GM21528 (cell line): ENCODE measurements around the gene CREB3L1.

Experiments used
- ATAC-seq: cut with Tn5 transposase; IDR thresholded peaks from one replicate; pipeline ENCODE4 v1.9.1; 2021; ENCODE audit warnings: mild to moderate bottlenecking, moderate library complexity; ENCODE audit not compliant: unreplicated experiment, low FRiP score

CREB3L1 gene

DNA sequence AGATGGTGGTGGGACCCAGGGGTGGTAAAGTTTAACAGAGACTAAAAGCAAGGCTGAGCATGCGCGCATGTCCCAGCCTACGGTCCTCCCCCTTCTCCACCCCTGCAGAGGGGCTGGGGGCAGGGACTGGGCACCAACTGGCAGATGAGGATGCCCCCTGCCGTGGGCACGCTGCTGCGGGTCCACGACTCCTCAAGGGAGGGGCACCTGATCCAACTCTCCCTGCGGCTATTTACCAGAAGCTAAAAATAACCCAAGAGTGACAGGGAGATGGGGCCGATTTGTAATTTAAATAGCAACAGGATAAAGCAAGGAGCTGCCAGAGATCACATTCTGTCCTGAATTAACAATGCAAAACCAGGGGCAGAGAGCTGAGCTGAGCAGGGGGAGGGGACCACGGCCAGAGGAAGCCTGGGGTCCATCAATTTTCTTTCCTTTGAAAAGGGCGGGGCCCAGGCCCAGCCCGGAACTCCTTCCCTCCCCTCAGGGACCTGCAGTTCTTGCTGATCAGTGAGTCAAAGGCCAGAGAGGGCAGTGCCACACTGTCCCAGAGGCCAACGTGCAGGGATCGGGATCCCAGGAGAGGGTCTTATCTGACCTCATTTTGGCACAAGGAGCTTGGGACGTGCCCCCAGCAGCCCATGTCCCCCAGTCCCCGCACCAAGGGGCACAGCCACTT, 61.7 kb downstream of the CREB3L1 start:
- ATAC-seq, result no peak

DNA sequence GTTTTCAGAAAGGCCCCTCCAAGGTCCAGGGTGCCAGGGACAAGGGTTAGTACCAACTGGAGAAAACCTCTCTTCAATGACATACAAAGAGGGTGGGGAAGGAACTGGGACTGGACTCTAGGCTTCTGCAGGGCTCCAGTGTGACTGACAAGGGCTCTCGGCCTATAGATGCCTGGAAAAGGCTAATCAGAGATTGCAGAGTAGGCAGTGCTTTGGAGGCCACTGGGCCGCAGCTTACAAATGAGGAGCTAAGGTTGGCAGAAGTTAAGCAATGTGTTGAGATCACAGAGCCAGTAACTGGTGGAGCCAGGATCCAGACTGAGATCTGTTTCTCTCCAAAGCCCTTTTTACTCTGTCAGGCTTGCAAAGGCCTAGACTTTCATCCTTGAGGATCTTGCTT, 62.4 kb downstream of the CREB3L1 start:
- ATAC-seq, result no peak

DNA sequence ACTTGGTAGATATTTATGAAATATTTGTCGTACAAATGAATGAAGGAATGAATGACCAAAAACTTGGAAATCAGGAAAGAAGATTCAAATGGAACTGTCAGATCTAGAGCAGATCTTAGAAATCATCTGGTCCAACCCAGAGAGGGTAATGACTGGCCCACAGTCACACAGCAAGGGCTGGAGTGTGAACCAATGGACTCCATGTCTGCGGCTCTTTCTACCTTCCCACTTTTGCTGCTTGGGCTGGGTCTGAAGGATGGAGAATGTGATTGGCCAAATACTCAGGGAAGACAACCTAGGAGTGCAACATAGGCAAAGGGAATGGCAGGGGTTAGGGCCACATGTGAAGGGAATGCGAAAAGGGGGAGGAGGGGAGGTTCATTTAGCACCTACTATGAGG, 64.0 kb downstream of the CREB3L1 start:
- no peak for ATAC-seq

DNA sequence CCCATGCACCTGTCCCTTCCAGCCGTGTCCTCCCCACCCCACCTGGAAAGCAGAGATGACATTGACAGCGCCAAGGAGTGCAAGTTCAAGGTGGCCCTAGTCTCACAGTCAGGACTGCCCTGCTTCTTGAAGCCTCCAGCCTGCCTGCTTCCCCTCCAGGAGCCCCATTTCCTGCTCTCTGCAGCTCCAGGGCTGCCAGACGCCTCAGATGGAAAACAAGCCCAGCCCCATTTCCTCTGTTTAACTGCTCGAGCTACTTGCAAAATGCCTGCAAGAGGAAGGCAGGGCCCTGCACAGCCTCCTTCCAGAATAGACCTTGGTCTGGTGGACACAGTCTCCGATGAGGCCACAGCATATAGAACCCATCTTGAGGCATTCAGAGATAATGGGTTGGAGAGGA, 64.8 kb downstream of the CREB3L1 start:
- ATAC-seq, result no peak

DNA sequence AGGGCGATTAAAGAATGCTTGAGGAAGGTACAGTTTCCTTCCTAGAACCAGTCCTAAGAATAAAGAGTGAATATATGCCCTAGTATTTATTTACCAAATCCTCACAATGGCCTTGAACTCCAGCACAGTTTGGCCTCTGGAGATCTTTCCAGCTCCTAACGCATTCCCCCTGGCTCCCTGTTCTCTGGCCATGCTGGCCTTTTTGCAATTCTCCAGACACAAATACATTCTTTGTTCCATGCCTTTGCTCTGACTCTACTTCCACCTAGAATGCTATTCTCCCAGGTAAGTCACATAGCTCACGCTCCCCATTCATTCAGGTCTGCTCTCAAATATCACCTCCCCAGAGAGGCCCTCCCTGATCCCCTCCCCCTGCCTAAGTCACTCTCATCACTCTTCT, 66.1 kb downstream of the CREB3L1 start:
- no peak for ATAC-seq

DNA sequence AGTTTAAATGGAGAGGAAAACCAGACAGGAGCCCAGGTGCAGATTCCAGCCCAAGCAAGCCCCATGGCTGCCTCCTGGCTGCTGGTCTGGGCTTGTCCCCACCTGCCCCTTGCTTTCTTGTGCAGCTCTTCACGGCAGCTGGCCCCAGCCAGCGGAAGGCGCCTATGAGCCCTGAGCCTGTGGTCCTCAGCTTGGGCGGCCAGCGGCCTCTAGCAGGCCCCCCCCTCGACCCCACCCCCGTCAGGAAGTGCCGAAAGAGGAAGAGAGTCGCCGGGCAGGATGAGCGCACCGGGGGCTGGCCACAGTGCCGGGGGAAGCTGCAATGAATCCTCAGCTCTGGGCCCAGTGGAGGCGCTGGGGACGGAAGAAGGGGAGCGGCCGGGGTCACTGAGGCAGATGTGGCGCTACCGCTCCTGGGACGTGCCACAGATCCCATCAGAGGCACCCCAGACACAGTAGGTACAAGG, 67.7 kb downstream of the CREB3L1 start:
- ATAC-seq, result no peak

DNA sequence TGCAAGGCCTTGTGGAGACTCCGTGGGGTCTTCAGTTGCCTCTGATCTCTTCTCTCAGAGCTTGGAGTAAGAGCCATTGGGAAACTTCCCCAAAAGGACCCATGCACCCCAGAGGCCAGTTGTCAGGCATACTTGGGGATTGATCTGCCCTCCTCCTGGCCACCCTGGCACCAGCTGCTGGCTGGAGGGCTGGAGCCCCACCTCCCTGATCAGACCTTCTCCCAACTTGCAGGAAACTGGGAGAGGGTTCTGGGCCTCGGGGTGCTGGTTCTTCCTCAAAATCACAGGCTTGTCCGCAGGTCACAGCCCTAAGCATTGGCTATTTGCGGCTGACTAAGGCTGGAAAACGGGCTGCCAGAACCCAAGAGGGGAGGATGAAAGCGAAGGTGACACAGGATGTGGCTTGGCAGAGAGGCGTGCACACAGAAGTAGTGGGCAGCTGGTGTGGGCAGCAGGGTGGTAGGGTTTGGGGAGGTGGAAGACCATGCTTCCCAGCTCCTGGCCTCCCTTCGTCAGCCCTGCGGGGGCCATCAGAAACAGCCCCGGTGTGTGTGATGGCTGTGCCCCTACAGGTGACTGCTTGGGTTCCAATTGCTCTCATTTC, 68.5 kb downstream of the CREB3L1 start:
- no peak for ATAC-seq

DNA sequence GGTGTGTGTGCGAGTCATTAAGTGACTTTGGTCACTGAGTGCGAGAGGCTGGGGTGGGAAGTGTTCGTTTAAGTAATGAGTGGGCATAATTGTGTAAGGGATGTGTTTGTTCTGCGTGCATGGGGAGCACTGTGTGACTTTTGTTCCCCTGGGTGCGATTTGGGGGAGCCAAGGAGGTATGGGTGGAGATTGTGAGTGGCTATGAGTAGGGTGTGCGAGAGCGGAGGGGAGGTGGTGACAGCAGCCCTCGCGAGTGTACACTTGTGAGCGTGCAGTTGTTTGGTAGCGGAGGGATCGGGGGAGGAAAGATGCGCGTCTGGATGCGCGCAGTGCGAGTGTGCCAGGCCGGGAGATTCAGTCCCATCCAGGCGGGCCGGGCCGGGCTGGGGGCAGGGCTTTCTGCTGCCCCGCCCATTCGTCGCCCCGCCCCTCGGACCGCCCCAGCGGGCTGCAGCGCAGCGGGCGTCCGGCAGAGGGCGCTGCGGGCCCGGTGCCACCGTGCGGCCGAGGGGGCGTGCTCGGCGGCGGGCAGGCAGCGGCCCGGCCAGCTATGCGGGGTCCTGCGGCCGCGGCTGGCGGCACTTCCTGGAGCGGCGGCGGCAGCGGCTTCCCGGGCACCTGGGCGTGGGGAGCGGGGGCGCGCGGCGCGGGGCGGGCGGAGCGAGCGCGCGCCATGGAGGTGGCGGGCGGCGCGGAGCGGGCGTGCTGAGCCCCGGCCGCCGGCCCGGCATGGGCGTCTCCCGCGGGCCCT, 69.6 kb downstream of the CREB3L1 start, which contains the start of gene DGKZ:
Gene DGKZ, plus strand, starts transcription at position 578 of the 751 bp plus-strand sequence. CDS start 197 bp downstream, outside the sequence.
- ATAC-seq, result peak; percentile 64

DNA sequence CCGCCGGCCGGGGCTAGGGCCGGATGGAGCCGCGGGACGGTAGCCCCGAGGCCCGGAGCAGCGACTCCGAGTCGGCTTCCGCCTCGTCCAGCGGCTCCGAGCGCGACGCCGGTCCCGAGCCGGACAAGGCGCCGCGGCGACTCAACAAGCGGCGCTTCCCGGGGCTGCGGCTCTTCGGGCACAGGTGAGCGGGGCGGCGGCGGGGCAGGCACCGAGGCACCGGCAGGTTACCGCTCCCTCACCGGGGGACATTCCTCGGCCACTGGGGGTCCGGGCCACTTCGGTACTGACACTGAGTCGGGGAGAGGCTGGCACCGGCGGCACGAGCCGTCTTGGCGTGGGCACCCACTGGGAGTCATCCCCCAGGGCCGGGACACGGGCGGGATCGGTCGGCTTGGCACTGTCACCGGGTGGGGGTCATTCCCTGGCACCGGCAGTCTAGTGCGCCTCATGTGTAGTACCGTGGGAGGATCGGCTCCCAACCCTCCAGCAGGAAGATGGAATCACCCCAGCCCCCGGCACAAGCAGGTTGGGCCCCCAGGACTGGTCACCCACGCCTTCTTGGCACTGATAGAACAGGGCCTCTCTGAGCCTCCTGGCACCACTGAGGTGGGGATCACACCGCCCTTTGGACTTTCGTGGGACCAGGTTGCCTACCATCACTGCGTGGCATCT, 70.3 kb downstream of the CREB3L1 start:
- peak; percentile 11 for ATAC-seq

DNA sequence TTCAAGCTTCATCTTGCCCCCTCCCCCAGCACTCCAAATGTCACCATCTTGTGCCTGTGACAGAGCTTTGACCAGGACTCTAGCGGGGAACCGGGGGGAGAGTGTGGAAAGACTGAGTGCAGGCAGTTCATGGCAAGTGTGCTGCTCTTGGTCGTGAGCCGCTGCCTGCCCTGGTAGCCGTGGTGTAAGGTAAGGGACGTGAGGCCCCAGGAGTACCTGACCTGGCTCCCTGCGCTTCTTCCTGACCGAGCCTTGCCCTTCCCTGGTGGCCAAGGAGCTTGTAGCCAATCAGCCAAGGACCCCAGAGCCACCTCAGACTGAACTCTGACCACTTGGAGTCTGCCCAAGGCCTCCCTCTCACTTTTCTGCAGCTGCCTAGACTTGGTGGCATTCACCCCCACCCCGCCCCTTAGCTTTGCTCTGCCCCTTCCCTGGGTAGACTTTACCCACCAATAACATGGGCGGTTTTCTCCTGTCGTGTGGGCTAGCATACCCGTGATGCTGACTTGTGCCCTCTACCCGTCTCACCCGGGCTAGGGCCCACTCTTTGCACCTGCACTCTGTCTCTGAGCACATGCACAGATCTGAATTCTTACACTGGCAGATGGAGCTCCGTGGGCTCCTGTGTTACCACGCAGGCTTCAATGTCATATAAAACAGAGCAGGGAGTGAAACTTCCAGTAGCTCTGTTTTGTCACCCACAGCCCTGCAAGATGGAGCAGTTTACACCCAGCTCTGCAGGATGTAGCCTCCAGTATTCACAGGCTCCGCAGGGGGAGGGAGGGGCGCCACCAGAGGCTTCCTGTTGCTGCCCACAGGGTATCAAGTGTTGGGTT, 71.3 kb downstream of the CREB3L1 start:
- ATAC-seq, result no peak

DNA sequence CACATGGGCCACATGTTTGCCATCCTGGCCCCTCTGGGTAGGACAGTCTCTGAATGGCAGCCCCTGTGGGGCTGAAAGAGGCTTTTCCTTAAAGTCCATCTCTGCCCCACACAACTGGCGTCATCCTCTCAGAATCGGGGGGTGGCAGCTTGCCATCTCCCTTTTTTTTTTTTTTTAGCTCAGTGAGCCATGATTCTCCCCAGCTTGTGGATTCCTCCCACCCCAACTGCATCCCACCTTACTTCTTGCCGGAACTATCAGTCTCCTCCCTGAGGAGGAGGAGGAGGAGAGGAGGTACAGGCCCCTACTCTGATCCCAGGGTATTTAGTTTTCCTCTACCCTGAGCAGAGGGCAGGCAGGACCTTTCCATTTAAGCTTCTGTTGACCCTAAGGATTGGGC, 73.2 kb downstream of the CREB3L1 start:
- ATAC-seq, result no peak

DNA sequence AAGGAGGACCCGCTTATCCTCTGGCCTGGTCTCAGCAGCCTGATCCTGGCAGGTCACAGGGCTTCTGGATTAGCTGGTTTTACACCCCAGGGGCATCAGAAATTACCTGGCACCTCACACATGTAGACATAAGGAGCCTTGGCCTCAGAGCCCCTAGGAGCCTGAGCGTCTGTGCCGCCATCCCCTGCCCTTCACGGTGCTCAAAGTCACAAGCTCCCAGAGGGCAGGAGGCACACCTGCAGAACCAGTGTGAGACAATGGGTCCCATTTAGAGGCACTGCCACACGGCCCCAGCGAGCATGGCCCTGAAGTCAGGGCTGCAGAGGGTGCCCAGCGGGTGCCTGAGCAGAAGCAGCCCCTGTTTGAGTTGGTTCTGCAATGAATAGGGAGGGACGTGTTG, 73.7 kb downstream of the CREB3L1 start:
- ATAC-seq, result no peak

DNA sequence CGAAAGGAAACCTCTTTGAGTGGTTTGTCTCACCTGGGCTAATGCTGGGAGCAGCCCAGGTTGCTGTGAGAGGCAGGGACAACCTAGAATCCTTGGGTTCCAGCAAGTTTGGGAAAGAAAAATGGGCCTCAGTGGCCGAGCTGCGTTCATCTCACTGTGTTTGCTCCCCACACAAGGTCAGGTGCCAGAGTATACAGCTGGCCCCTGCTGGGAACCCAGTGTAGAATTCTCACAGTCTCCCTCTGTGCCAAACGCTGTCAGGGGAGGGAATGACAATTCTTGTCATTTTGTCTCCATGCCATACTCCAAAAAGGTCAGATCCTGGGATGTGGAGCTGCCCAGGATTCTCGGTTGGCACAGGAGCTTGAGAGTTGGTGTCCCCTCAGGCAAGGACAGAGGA, 74.1 kb downstream of the CREB3L1 start:
- ATAC-seq, result no peak

DNA sequence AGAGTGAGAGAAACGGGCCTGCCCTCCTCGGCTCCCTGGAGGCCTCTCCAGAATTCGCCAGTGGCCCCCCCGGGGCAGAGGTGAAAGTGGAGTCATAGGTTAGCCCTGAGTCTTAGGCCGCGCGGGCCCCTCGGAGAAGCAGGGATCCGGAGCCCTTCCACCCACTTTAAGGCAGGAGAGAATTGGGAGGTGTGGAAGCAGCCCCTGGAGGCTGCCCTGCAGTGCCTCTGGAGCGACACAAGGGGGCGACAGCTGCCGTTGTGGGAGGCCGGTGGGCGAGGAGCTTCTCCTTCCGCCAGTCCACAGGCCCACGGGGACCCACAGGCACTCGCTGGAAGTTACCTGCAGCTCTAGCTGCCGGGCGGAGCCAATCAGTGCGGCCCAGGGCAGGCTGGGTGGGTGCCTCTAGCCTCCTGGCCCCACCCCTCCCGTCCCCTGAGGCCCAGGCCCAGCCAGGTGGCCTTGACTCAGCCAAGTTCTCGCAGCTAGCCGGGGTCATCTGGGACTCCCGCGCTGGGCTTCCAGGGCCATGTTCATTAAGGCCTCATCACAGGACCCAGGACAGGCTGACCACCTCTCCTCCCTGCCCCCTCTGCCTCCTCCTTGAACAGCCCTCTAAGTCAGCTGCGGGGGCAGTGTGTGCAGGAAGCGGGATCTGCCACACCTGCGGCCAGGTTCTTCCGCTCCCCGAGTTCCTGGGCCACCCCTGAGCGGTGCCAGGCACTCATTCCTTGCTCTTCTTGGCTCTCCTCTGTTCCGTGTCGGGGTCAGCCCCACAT, 74.8 kb downstream of the CREB3L1 start:
- no peak for ATAC-seq

DNA sequence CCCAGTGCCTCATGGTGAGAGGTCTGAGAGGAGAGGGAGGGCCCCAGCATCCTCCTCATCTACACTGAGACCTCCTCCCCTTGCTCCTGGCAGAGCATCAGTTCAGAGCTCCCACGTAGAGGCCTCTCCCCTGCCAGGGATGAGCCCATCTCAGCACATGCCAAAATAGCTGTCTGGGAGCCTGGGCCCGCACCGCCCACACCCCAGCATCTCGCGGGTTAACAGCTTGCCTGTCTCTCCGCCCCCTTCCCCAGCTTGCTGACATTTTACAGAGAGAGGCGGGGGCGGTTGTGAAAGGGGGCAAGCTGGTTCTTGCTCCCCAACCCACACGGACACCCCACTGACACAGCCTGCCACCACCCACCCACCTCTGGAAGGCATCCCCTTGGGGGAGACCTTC, 76.2 kb downstream of the CREB3L1 start:
- no peak for ATAC-seq

DNA sequence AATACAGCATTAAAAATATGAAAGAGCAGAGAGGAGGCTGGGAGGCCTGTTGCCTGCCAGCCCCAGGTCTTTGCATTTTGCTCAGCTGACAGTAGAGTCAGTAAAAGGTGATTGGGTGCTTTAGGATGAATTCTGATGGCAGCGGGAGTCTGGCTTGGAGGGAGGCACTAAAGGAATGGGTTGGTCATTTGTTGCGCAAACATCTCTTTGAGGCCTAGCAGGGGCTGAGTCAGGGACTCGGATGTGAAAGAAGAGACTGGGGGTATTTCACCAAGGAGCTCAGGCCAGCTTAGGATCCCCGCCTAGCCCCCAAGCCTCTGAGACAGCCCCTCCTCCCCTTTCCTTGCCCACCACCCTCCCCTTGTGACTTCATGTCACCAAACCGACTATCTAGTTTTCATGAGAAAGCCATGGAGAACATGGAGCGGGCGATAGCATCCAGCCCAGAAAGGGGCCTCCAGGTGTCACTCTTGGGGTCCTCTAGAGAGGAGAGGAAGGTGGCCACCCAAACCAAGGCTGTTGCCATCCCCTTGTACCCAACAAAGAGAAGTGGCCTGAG, 79.5 kb downstream of the CREB3L1 start:
- no peak for ATAC-seq

DNA sequence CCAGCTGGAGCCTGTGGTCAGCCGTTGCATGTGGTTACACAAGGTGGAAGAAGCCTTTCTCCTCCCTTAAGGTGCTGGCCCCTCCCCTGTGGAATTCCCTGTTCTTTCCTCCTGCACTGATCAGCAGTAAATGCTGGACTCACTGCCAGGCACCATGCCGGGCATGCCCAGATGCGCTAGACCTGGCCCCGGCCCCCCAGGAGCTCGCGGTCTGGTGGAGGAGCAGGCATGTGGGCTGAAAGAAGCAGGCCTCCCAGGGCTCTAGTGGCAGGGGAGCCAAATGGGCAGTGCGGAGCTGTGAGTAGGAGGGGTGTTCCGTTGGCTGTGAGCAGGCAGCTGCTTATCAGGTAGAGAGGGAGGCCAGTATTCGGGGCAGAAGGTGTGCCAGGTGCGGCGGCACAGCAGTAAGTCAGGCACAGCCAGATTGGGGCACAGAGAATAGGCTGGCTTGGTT, 80.0 kb downstream of the CREB3L1 start:
- ATAC-seq, result no peak

DNA sequence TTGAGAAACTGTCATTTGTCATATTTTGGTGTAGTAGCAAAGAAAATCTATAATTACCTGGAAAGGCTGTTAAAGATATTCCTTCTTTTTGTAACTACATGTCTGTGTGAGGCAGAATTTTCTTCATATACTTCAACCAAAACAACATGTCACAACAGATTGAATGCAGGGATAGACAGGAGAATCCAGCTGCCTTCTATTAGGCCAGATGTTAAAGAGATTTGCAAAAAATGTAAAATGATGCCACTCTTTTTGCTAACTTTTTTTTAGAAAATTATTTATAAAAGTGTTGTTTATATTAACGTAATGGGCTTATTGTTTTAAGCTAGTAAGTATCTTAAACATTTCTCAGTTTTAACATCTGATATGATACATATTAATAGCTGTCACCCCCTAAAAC, 82.5 kb downstream of the CREB3L1 start:
- ATAC-seq, result no peak

DNA sequence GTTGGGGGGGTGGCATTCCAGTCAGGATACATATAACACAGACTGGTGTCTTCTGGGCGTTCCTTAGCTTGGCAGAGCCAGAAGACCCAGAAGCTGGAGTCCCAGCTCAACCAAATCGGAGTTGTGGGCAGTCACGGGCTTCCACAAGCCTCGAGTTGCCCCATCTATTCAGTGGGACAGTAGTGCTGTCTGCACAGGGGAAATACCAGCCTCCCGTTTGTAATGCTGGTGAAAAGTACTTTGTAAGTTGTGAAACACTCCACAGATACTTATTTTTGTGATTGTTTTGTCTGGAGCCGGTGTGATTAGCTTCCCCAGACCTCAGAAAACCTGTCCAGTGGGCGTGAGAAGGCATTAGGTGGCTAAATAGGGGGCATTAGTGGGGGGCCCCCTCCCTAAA, 83.4 kb downstream of the CREB3L1 start:
- ATAC-seq, result no peak
